Measurements from ENCODE around the gene PTDSS2. TPM values are rescaled to one million over a fixed set of nuclear protein-coding genes. Genes with fewer than 3 reads are reported as not detected.

PTDSS2 gene
- total and polyA plus RNA-seq, 9 of the 15 experiments (the other 6 are each of a cell fraction or from before 2014, with no cell fraction given) = 0.45 to 53.9 (median 17.2) TPM

- no peak for TF ChIP-seq PBX2 (CRISPR knock-in tag; IDR thresholded peaks at IDR 0.05; ENCODE audit: low read depth)
- no peak for TF ChIP-seq PBX2 (tag; conservative IDR thresholded peaks at IDR 0.05; ENCODE audit: low read depth)
- TF ChIP-seq USF2 (CRISPR knock-in tag; IDR thresholded peaks at IDR 0.05) = no peak
- TF ChIP-seq HNRNPH1 (optimal IDR thresholded peaks at IDR 0.05; ENCODE audit: low read depth, low read length) = no peak
- TF ChIP-seq ZBTB1 (CRISPR knock-in tag; IDR thresholded peaks at IDR 0.05; ENCODE audit: borderline replicate concordance, low read depth) = no peak
- TF ChIP-seq MTF1 (CRISPR knock-in tag; IDR thresholded peaks at IDR 0.05; ENCODE audit: borderline replicate concordance) = no peak
- no peak for TF ChIP-seq PRDM10 (IDR thresholded peaks at IDR 0.05; ENCODE audit: partially characterized antibody)
- TF ChIP-seq RUNX1 (IDR thresholded peaks at IDR 0.05; ENCODE audit: low read depth) = no peak
- no peak for TF ChIP-seq KAT8 (IDR thresholded peaks at IDR 0.05; ENCODE audit: low read depth)
- TF ChIP-seq CTBP1 (IDR thresholded peaks at IDR 0.05; ENCODE audit: borderline replicate concordance) = no peak
Measured at GRCh38 chr11:431921-432320, 18.2 kb upstream of the PTDSS2 start (continued).
